Keratinocyte (primary cell): ENCODE measurements around the gene APOBEC4. TPM values are rescaled to one million over a fixed set of nuclear protein-coding genes. Genes with fewer than 3 reads are reported as not detected.

ENCODE experiments used
- DNase-seq: peaks from one replicate; pipeline ENCODE4 v3.0.0-alpha.2; 2011; ENCODE audit warnings: low read depth, missing footprints, low spot score
- FAIRE-seq: peaks from 2 replicates; lab custom pipeline; 2011; peaks lifted over from hg19 to GRCh38; lab: Jason Lieb, UNC
- H2AFZ ChIP-seq: 2 replicates; pipeline ENCODE4 v1.6.0; 2012; ENCODE audit warnings: low read length, control low read depth, inconsistent platforms; ENCODE audit not compliant: control insufficient read depth
- H3K27ac ChIP-seq: 2 replicates; pipeline ENCODE4 v1.5.1; 2011; ENCODE audit warnings: low read length; ENCODE audit not compliant: control insufficient read depth, insufficient read depth
- H3K27me3 ChIP-seq: 3 replicates; pipeline ENCODE4 v1.6.0; 2011; ENCODE audit warnings: low read length; ENCODE audit not compliant: control insufficient read depth, insufficient read depth; ENCODE audit errors: extremely low read depth
- H3K36me3 ChIP-seq, 2 experiments: 2 replicates in 1 of 2; 3 replicates in 1 of 2; pipeline ENCODE4 v1.5.1; 2011; ENCODE audit warnings: low read length in 2 of 2, mild to moderate bottlenecking in 1 of 2; ENCODE audit not compliant: control insufficient read depth in 2 of 2, insufficient read depth in 2 of 2; ENCODE audit errors: extremely low read depth in 1 of 2
- H3K4me1 ChIP-seq: 3 replicates; pipeline ENCODE4 v1.5.1; 2011; ENCODE audit warnings: low read length; ENCODE audit not compliant: control insufficient read depth, insufficient read depth; ENCODE audit errors: extremely low read depth
- H3K4me2 ChIP-seq: 3 replicates; pipeline ENCODE4 v1.6.0; 2011; ENCODE audit warnings: low read depth, low read length; ENCODE audit not compliant: control insufficient read depth, insufficient read depth; ENCODE audit errors: extremely low read depth
- H3K4me3 ChIP-seq, 3 experiments: fragments of 200-600 bp in 1 of 3; sonication (generic) in 1 of 3; 2 replicates in 2 of 3; 3 replicates in 1 of 3; pipeline ENCODE4 v1.5.1; 2011 to 2016; ENCODE audit warnings: low read length in 3 of 3, mild to moderate bottlenecking in 3 of 3, control low read depth in 2 of 3, inconsistent platforms in 1 of 3, low read depth in 1 of 3, mixed read lengths in 1 of 3, mixed run types in 1 of 3, moderate library complexity in 1 of 3; ENCODE audit not compliant: control insufficient read depth in 2 of 3, insufficient read depth in 2 of 3; ENCODE audit errors: extremely low read depth in 1 of 3
- H3K79me2 ChIP-seq: 2 replicates; pipeline ENCODE4 v1.6.0; 2012; ENCODE audit warnings: low read length; ENCODE audit not compliant: control insufficient read depth, insufficient read depth
- H3K9ac ChIP-seq: 3 replicates; pipeline ENCODE4 v1.6.0; 2011; ENCODE audit warnings: low read length; ENCODE audit not compliant: control insufficient read depth, insufficient read depth; ENCODE audit errors: extremely low read depth
- H3K9me1 ChIP-seq: 3 replicates; pipeline ENCODE4 v1.6.0; 2011; ENCODE audit warnings: low read length; ENCODE audit not compliant: control insufficient read depth, insufficient read depth; ENCODE audit errors: extremely low read depth
- H3K9me3 ChIP-seq: 2 replicates; pipeline ENCODE4 v1.5.1; 2012; ENCODE audit warnings: low read depth, low read length; ENCODE audit not compliant: control insufficient read depth
- H4K20me1 ChIP-seq: 3 replicates; pipeline ENCODE4 v1.6.0; 2011; ENCODE audit warnings: low read length; ENCODE audit not compliant: control insufficient read depth, insufficient read depth; ENCODE audit errors: extremely low read depth
- EZH2 ChIP-seq: IDR thresholded peaks from one replicate; pipeline ENCODE4 v1.6.1; 2012; ENCODE audit warnings: inconsistent platforms, mild to moderate bottlenecking, low read length, moderate library complexity
- dilution Hi-C: fragments of 300-500 bp; cut with MboI; formaldehyde crosslinking; loops from one replicate; pipeline ENCODE4 v1.7.0; 2020; ENCODE audit warnings: low sequenced_read_pairs; ENCODE audit not compliant: extremely low pct_ligation_motif_present
- polyA plus RNA-seq, 5 experiments: library from polyadenylated mRNA; depleted of rRNA in 3 of 5; stranded (reverse) in 3 of 5; stranded (forward) in 1 of 5; unstranded in 1 of 5; fragments of >200 nt; gene quantifications; 1 replicate in 1 of 5; 2 replicates in 3 of 5; 3 replicates in 1 of 5; pipeline versions ENCODE4 v1.2.1 to v1.2.3, GENCODE V29; 2011 to 2012; ENCODE audit warnings: missing spikeins in 2 of 5, low read depth in 1 of 5, low replicate concordance in 1 of 5
- TF ChIP-seq, protein P1 (sequence below), 3 experiments: IDR thresholded peaks in 1 of 3; conservative IDR thresholded peaks in 1 of 3; optimal IDR thresholded peaks in 1 of 3; 2 replicates in 2 of 3; 3 replicates in 1 of 3; pipeline versions ENCODE3 to v1.5.1; 2011; ENCODE audit warnings: low read length in 3 of 3, mild to moderate bottlenecking in 3 of 3, moderate library complexity in 2 of 3, control low read depth in 1 of 3, inconsistent platforms in 1 of 3; ENCODE audit not compliant: insufficient read depth in 2 of 3; ENCODE audit errors: extremely low read depth in 1 of 3

APOBEC4 gene
- polyA plus RNA-seq, 1 donor (not counting 4 experiments of a cell fraction or from before 2014, with no cell fraction given): not detected

DNA sequence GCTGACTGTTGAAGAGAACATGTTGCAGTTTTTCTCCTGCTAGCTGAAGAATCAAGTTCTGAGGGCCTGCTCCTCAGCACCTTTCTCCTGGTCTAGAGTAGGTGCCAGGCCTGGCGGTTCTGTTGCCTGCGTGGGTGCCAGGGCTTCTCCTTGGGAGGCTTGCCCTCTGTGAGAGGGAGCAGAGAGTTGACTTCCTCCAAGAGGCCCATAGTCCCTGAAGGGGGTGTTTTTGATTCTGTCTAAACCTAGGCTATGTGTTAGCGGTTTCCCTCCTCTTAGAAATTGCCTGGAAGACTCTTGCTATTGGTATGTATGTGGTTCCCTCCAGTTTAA is 312 bp upstream of the APOBEC4 start:
- Histone ChIP-seq H3K27me3 (no peaks in the 10 kb centered on the region), H3K4me3 (no peak overlapping the region), H3K79me2 (no peaks in the 10 kb centered on the region), H3K9me3 (no peaks in the 10 kb centered on the region), H3K9ac (no peak overlapping the region), H3K9me1 (no peaks in the 10 kb centered on the region), H3K27ac (no peak overlapping the region), H4K20me1 (no peaks in the 10 kb centered on the region), H3K36me3 (no peaks in the 10 kb centered on the region), H3K4me2 (no peak overlapping the region), H3K4me1 (no peaks in the 10 kb centered on the region), H2AFZ (no peak overlapping the region)
- FAIRE-seq (no peak), DNase-seq (no peak)
- dilution Hi-C loops: no loop called here
- TF ChIP-seq EZH2: no peak
- TF ChIP-seq, protein P1, sequence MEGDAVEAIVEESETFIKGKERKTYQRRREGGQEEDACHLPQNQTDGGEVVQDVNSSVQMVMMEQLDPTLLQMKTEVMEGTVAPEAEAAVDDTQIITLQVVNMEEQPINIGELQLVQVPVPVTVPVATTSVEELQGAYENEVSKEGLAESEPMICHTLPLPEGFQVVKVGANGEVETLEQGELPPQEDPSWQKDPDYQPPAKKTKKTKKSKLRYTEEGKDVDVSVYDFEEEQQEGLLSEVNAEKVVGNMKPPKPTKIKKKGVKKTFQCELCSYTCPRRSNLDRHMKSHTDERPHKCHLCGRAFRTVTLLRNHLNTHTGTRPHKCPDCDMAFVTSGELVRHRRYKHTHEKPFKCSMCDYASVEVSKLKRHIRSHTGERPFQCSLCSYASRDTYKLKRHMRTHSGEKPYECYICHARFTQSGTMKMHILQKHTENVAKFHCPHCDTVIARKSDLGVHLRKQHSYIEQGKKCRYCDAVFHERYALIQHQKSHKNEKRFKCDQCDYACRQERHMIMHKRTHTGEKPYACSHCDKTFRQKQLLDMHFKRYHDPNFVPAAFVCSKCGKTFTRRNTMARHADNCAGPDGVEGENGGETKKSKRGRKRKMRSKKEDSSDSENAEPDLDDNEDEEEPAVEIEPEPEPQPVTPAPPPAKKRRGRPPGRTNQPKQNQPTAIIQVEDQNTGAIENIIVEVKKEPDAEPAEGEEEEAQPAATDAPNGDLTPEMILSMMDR (optimal IDR thresholded peaks at IDR 0.05 in 1 of 3, IDR thresholded peaks at IDR 0.05 in 1 of 3, conservative IDR thresholded peaks at IDR 0.05 in 1 of 3; ENCODE audit: extremely low read depth in 1 of 3, insufficient read depth in 2 of 3, low read length in 3 of 3): no peak

DNA sequence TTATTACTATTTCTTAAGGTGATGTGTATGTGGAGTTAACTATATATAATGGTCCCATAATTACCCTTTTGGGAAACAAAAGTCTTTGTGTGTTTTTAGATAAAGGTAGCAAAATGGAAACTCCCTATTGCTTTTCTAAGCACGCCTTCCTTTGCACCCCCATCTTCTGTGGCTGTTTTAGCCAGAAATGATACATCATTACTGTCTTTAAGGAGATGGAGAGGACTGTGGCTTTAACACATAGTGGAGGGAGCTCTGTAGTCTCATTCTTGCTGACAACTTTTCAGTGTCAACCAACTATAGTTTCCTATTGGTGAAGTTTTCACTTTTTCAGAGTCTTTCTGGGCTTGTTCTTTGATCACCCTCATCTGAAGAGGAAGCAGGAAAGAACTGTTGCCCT is 1.0 kb downstream of the APOBEC4 start:
- Histone ChIP-seq H3K9ac (no peak overlapping the region), H3K4me2 (no peak overlapping the region), H3K4me3 (no peak overlapping the region), H4K20me1 (no peaks in the 10 kb centered on the region), H3K27ac (no peak overlapping the region), H3K27me3 (no peaks in the 10 kb centered on the region), H3K9me1 (no peaks in the 10 kb centered on the region), H2AFZ (no peak overlapping the region), H3K79me2 (no peaks in the 10 kb centered on the region), H3K4me1 (no peaks in the 10 kb centered on the region), H3K9me3 (no peaks in the 10 kb centered on the region), H3K36me3 (no peaks in the 10 kb centered on the region)
- DNase-seq (no peak), FAIRE-seq (no peak)
- dilution Hi-C loops: no loop called here
- TF ChIP-seq EZH2: no peak
- TF ChIP-seq, protein P1 (optimal IDR thresholded peaks at IDR 0.05 in 1 of 3, IDR thresholded peaks at IDR 0.05 in 1 of 3, conservative IDR thresholded peaks at IDR 0.05 in 1 of 3; ENCODE audit: extremely low read depth in 1 of 3, insufficient read depth in 2 of 3, low read length in 3 of 3): no peak
